Measurements from ENCODE around the gene ACBD7. TPM values are rescaled to one million over a fixed set of nuclear protein-coding genes. Genes with fewer than 3 reads are reported as not detected.

The ACBD7 gene
- total and polyA plus RNA-seq, 9 of the 15 experiments (the other 6 are each of a cell fraction or from before 2014, with no cell fraction given), result 0.21 to 3.2 (median 0.84) TPM

DNA sequence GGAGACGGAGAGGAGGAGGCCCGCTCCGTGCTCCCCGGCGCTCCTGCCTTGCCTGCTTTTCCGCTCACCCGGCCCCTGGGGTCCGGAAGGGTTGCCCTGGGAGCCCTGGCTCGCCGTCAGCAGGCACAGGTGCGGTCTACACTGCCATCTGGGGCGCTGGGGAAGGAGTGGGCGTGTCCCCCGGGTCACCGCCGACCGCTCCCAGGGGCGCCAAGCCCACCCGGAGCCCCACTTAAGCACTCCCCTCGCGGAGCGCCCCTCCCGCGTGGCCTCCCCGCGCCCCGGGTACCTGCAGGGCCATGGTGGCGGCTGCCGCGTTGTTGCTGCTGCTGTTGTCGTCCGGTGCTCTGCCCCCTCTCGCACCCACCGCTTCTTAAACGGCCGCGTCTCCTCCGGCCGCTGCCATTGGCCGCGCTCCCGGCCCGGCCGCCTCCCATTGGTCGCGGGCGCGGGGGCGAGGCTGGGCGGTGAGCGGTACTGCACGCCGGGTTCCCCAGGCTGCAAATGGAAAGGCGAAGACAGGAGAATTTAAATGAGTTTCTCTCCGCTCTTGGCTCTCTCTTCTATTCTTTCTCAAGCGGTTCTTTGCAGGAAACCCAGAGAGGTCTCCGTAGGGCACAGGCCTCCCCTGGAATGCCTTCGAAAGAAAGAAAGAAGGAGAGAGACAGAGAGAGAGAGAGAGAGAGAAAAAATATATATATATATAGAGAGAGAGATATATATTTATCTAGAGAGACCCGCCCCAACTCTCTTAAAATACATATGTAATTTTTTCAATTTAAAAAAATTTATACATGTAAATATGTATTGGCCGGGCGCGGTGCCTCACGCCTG, at the start of gene ACBD7 (continued):
- TF ChIP-seq, protein P1, sequence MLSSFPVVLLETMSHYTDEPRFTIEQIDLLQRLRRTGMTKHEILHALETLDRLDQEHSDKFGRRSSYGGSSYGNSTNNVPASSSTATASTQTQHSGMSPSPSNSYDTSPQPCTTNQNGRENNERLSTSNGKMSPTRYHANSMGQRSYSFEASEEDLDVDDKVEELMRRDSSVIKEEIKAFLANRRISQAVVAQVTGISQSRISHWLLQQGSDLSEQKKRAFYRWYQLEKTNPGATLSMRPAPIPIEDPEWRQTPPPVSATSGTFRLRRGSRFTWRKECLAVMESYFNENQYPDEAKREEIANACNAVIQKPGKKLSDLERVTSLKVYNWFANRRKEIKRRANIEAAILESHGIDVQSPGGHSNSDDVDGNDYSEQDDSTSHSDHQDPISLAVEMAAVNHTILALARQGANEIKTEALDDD (IDR thresholded peaks at IDR 0.05), result no peak
- TF ChIP-seq EZH2 (IDR thresholded peaks at IDR 0.05; ENCODE audit: borderline replicate concordance, low read depth, low read length) (no peak), L3MBTL2 (IDR thresholded peaks at IDR 0.05) (peak; percentile 96), MBD2 (IDR thresholded peaks at IDR 0.05; ENCODE audit: borderline replicate concordance, low read depth) (peak; percentile 46; the same call in 1 of the 2 replicates), MCM3 (IDR thresholded peaks at IDR 0.05) (no peak), SRF (CRISPR knock-in tag; IDR thresholded peaks at IDR 0.05) (no peak), ADNP (tag; IDR thresholded peaks at IDR 0.05) (no peak), FOS (IDR thresholded peaks at IDR 0.05; ENCODE audit: extremely low read depth, insufficient read length) (peak; percentile 79), ATF7 (IDR thresholded peaks at IDR 0.05) (0 out of 2 replicates have a peak, but pooled peaks have one; percentile 27), SP2 (IDR thresholded peaks at IDR 0.05; ENCODE audit: extremely low read depth, low read depth, low read length, poor library complexity, severe bottlenecking) (peak; percentile 13), ZNF77 (CRISPR knock-in tag; IDR thresholded peaks at IDR 0.05) (no peak)
- TF ChIP-seq, protein P2, sequence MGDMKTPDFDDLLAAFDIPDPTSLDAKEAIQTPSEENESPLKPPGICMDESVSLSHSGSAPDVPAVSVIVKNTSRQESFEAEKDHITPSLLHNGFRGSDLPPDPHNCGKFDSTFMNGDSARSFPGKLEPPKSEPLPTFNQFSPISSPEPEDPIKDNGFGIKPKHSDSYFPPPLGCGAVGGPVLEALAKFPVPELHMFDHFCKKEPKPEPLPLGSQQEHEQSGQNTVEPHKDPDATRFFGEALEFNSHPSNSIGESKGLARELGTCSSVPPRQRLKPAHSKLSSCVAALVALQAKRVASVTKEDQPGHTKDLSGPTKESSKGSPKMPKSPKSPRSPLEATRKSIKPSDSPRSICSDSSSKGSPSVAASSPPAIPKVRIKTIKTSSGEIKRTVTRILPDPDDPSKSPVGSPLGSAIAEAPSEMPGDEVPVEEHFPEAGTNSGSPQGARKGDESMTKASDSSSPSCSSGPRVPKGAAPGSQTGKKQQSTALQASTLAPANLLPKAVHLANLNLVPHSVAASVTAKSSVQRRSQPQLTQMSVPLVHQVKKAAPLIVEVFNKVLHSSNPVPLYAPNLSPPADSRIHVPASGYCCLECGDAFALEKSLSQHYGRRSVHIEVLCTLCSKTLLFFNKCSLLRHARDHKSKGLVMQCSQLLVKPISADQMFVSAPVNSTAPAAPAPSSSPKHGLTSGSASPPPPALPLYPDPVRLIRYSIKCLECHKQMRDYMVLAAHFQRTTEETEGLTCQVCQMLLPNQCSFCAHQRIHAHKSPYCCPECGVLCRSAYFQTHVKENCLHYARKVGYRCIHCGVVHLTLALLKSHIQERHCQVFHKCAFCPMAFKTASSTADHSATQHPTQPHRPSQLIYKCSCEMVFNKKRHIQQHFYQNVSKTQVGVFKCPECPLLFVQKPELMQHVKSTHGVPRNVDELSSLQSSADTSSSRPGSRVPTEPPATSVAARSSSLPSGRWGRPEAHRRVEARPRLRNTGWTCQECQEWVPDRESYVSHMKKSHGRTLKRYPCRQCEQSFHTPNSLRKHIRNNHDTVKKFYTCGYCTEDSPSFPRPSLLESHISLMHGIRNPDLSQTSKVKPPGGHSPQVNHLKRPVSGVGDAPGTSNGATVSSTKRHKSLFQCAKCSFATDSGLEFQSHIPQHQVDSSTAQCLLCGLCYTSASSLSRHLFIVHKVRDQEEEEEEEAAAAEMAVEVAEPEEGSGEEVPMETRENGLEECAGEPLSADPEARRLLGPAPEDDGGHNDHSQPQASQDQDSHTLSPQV (IDR thresholded peaks at IDR 0.05), result no peak
- TF ChIP-seq, protein P3, sequence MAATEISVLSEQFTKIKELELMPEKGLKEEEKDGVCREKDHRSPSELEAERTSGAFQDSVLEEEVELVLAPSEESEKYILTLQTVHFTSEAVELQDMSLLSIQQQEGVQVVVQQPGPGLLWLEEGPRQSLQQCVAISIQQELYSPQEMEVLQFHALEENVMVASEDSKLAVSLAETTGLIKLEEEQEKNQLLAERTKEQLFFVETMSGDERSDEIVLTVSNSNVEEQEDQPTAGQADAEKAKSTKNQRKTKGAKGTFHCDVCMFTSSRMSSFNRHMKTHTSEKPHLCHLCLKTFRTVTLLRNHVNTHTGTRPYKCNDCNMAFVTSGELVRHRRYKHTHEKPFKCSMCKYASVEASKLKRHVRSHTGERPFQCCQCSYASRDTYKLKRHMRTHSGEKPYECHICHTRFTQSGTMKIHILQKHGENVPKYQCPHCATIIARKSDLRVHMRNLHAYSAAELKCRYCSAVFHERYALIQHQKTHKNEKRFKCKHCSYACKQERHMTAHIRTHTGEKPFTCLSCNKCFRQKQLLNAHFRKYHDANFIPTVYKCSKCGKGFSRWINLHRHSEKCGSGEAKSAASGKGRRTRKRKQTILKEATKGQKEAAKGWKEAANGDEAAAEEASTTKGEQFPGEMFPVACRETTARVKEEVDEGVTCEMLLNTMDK (IDR thresholded peaks at IDR 0.05; ENCODE audit: borderline replicate concordance, insufficient read depth, low read depth, low read length, poor library complexity, severe bottlenecking), result peak; percentile 17
- TF ChIP-seq, protein P4, sequence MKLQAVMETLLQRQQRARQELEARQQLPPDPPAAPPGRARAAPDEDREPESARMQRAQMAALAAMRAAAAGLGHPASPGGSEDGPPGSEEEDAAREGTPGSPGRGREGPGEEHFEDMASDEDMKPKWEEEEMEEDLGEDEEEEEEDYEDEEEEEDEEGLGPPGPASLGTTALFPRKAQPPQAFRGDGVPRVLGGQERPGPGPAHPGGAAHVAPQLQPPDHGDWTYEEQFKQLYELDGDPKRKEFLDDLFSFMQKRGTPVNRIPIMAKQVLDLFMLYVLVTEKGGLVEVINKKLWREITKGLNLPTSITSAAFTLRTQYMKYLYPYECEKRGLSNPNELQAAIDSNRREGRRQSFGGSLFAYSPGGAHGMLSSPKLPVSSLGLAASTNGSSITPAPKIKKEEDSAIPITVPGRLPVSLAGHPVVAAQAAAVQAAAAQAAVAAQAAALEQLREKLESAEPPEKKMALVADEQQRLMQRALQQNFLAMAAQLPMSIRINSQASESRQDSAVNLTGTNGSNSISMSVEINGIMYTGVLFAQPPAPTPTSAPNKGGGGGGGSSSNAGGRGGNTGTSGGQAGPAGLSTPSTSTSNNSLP (IDR thresholded peaks at IDR 0.05; ENCODE audit: borderline replicate concordance, low read depth, low read length), result no peak
- TF ChIP-seq, protein P5, sequence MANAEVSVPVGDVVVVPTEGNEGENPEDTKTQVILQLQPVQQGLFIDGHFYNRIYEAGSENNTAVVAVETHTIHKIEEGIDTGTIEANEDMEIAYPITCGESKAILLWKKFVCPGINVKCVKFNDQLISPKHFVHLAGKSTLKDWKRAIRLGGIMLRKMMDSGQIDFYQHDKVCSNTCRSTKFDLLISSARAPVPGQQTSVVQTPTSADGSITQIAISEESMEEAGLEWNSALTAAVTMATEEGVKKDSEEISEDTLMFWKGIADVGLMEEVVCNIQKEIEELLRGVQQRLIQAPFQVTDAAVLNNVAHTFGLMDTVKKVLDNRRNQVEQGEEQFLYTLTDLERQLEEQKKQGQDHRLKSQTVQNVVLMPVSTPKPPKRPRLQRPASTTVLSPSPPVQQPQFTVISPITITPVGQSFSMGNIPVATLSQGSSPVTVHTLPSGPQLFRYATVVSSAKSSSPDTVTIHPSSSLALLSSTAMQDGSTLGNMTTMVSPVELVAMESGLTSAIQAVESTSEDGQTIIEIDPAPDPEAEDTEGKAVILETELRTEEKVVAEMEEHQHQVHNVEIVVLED (CRISPR knock-in tag; IDR thresholded peaks at IDR 0.05), result no peak
